Endodermal cell (in vitro differentiated cells): ENCODE data around the gene CLTCL1. TPM values are rescaled to one million over a fixed set of nuclear protein-coding genes. Genes with fewer than 3 reads are reported as not detected.

Experiments
- DNase-seq: peaks from one replicate; pipeline ENCODE4 v3.0.0-alpha.2; 2017
- H3K27ac ChIP-seq: 2 replicates; pipeline ENCODE4 v1.5.1; 2013; ENCODE audit warnings: mild to moderate bottlenecking, low read depth, low read length, moderate library complexity
- H3K27me3 ChIP-seq: 2 replicates; pipeline ENCODE4 v1.6.1; 2013; ENCODE audit warnings: mild to moderate bottlenecking, low read length, moderate library complexity; ENCODE audit not compliant: insufficient read depth, control insufficient read depth, poor library complexity, severe bottlenecking
- H3K36me3 ChIP-seq: 2 replicates; pipeline ENCODE4 v1.7.0; 2013; ENCODE audit warnings: mild to moderate bottlenecking, low read length, moderate library complexity; ENCODE audit not compliant: control insufficient read depth, insufficient read depth
- H3K4me1 ChIP-seq: one replicate; pipeline ENCODE4 v1.7.0; 2013; ENCODE audit warnings: low read length; ENCODE audit not compliant: control insufficient read depth, insufficient read depth
- H3K4me3 ChIP-seq: 2 replicates; pipeline ENCODE4 v1.5.1; 2013; ENCODE audit warnings: mild to moderate bottlenecking, low read length, moderate library complexity
- H3K9ac ChIP-seq: 2 replicates; pipeline ENCODE4 v1.6.1; 2013; ENCODE audit warnings: mild to moderate bottlenecking, low read length, moderate library complexity; ENCODE audit not compliant: poor library complexity, severe bottlenecking; ENCODE audit errors: extremely low read depth
- H3K9me3 ChIP-seq: 2 replicates; pipeline ENCODE4 v1.6.1; 2013; ENCODE audit warnings: mild to moderate bottlenecking, low read length, moderate library complexity; ENCODE audit not compliant: control insufficient read depth
- H3K27ac Mint-ChIP-seq: 2 replicates; pipeline ENCODE4 v1.8.0; 2020; ENCODE audit warnings: mixed read lengths
- H3K27me3 Mint-ChIP-seq: 2 replicates; pipeline ENCODE4 v1.8.0; 2021; ENCODE audit warnings: mild to moderate bottlenecking, mixed read lengths; ENCODE audit not compliant: insufficient read depth
- H3K36me3 Mint-ChIP-seq: 2 replicates; pipeline ENCODE4 v1.8.0; 2020; ENCODE audit warnings: low read depth, mixed read lengths
- H3K4me1 Mint-ChIP-seq: 2 replicates; pipeline ENCODE4 v1.8.0; 2020; ENCODE audit warnings: mixed read lengths
- H3K4me3 Mint-ChIP-seq: 2 replicates; pipeline ENCODE4 v1.8.0; 2020; ENCODE audit warnings: mild to moderate bottlenecking, moderate library complexity, mixed read lengths
- H3K9me3 Mint-ChIP-seq: 2 replicates; pipeline ENCODE4 v1.8.0; 2020; ENCODE audit warnings: mild to moderate bottlenecking, mixed read lengths
- CTCF ChIP-seq: fragments of 200-600 bp; sonication (generic); conservative IDR thresholded peaks from 2 replicates; pipeline ENCODE4 v1.5.0; 2021; ENCODE audit warnings: antibody characterized with exemption, mild to moderate bottlenecking
- WGBS, 2 experiments: methylation state at CpG; one replicate each; pipeline versions ENCODE4 v1.1.5 to v1.1.7; 2013; ENCODE audit warnings: missing lambda C conversion rate in 2 of 2, mixed read lengths in 1 of 2; ENCODE audit not compliant: insufficient coverage in 1 of 2, insufficient read length in 1 of 2; 5-methylcytosine and 5-hydroxymethylcytosine counted together
- total RNA-seq, 2 donors: library from RNA; stranded (reverse); fragmentation: NEBNext Ultra II Directional in 1 of 2; extraction: Animal tissue kit (Norgen Biotek cat#: 25700) in 1 of 2; gene quantifications; 2 replicates in 1 of 2; 3 replicates in 1 of 2; pipeline ENCODE4 v1.2.1, GENCODE V29; 2021

Gene CLTCL1
- total RNA-seq, 2 donors from 2014 or later = 11.8 to 14.4 TPM

GRCh38 chr22:19241593-19241906, 50.0 kb downstream of the CLTCL1 start:
- peaks cover 5% of the 10 kb centered on the region for H3K36me3 Mint-ChIP-seq
- Histone ChIP-seq H3K9ac (no peak overlapping the region), H3K36me3 (no peaks in the 10 kb centered on the region), H3K4me3 (no peak overlapping the region), H3K27ac (no peak overlapping the region), H3K4me1 (no peaks in the 10 kb centered on the region), H3K27me3 (no peaks in the 10 kb centered on the region), H3K9me3 (no peaks in the 10 kb centered on the region)
- TF ChIP-seq CTCF = no peak
- H3K27ac Mint-ChIP-seq = no peak overlapping the region
- H3K9me3 Mint-ChIP-seq = no peaks in the 10 kb centered on the region
- no peak overlapping the region for H3K4me3 Mint-ChIP-seq
- WGBS, 2 experiments = 93% methylated on average over 3 to 6 of the region's 6 CpGs
- DNase-seq = no peak
- no peaks in the 10 kb centered on the region for H3K4me1 Mint-ChIP-seq
- H3K27me3 Mint-ChIP-seq = no peaks in the 10 kb centered on the region

- Histone ChIP-seq H3K9ac (no peak overlapping the region), H3K27ac (no peak overlapping the region), H3K27me3 (no peaks in the 10 kb centered on the region), H3K4me1 (no peaks in the 10 kb centered on the region), H3K9me3 (no peaks in the 10 kb centered on the region), H3K4me3 (no peak overlapping the region), H3K36me3 (no peaks in the 10 kb centered on the region)
- DNase-seq = no peak
- H3K27me3 Mint-ChIP-seq = no peaks in the 10 kb centered on the region
- no peaks in the 10 kb centered on the region for H3K4me1 Mint-ChIP-seq
- whole genome bisulfite sequencing, 2 experiments = 91 to 93% methylated on average over 5 to 14 of the region's 14 CpGs
- no peak overlapping the region for H3K4me3 Mint-ChIP-seq
- TF ChIP-seq CTCF = no peak
- H3K9me3 Mint-ChIP-seq = no peaks in the 10 kb centered on the region
- H3K36me3 Mint-ChIP-seq = peaks cover 5% of the 10 kb centered on the region
- peak overlapping the region; percentile 17 for H3K27ac Mint-ChIP-seq
Measured at GRCh38 chr22:19240813-19241592, 50.5 kb downstream of the CLTCL1 start.

GRCh38 chr22:19239464-19239863, 52.1 kb downstream of the CLTCL1 start:
- no peak for DNase-seq
- TF ChIP-seq CTCF = no peak
- Histone ChIP-seq H3K9ac (no peak overlapping the region), H3K4me3 (no peak overlapping the region), H3K27me3 (no peaks in the 10 kb centered on the region), H3K27ac (no peak overlapping the region), H3K36me3 (peaks cover under 1% of the 10 kb centered on the region), H3K4me1 (no peaks in the 10 kb centered on the region), H3K9me3 (no peaks in the 10 kb centered on the region)
- H3K9me3 Mint-ChIP-seq = no peaks in the 10 kb centered on the region
- H3K36me3 Mint-ChIP-seq = peaks cover 5% of the 10 kb centered on the region
- H3K4me3 Mint-ChIP-seq = no peak overlapping the region
- no peaks in the 10 kb centered on the region for H3K27me3 Mint-ChIP-seq
- no peak overlapping the region for H3K27ac Mint-ChIP-seq
- 91 to 100% methylated on average over 3 to 7 of the region's 7 CpGs for WGBS, 2 experiments
- H3K4me1 Mint-ChIP-seq = no peaks in the 10 kb centered on the region
